ENCODE measurements around the gene ATG7. TPM values are rescaled to one million over a fixed set of nuclear protein-coding genes. Genes with fewer than 3 reads are reported as not detected.

The ATG7 gene
- total RNA-seq, 1 experiment from 2014 or later, result 29.3 TPM

GRCh38 chr3:11317300-11317699, 45.1 kb downstream of the ATG7 start:
- no peak for DNase-seq (ENCODE audit: low read depth, low spot score)
- Histone ChIP-seq H3K9me3 (ENCODE audit: control insufficient read depth in 1 of 2, insufficient read depth in 1 of 2, low read depth in 1 of 2, low read length in 2 of 2) (no peaks in the 10 kb centered on the region), H3K9ac (ENCODE audit: low read length) (no peak overlapping the region), H3K27ac (ENCODE audit: low read depth, low read length) (no peak overlapping the region), H2AFZ (ENCODE audit: low read depth, low read length, poor library complexity, severe bottlenecking) (no peak overlapping the region), H4K20me1 (ENCODE audit: insufficient read depth) (no peaks in the 10 kb centered on the region), H3K36me3 (ENCODE audit: control insufficient read depth in 1 of 2, insufficient read depth in 2 of 2, low read length in 2 of 2) (peaks cover 13 to 20% of the 10 kb centered on the region in 2 experiments; a peak in 2 of 4 replicates), H3K4me2 (ENCODE audit: low read length) (no peak overlapping the region), H3K4me1 (ENCODE audit: control insufficient read depth in 1 of 2, insufficient read depth in 2 of 2, low read length in 2 of 2) (no peaks in the 10 kb centered on the region), H3K79me2 (ENCODE audit: insufficient read depth, low read length) (no peaks in the 10 kb centered on the region), H3K27me3 (ENCODE audit: insufficient read depth, low read length) (no peaks in the 10 kb centered on the region), H3K4me3 (replicated peaks in 1 of 2; ENCODE audit: low read depth in 1 of 2, low read length in 2 of 2) (no peak overlapping the region), H3K9me2 (ENCODE audit: insufficient read depth) (no peaks in the 10 kb centered on the region)
- ATAC-seq, result no peak
- ChIA-PET POLR2A (no interaction called here), CTCF (no interaction called here), RAD21 (ENCODE audit: low non-redundant PET in 1 of 2, low total read pairs in 2 of 2, uncharacterized antibody in 2 of 2, unreplicated experiment in 2 of 2) (no interaction called here)
- no peak for TF ChIP-seq EZH2 (IDR thresholded peaks at IDR 0.05)
- no peak for TF ChIP-seq ELF1 (IDR thresholded peaks at IDR 0.05; ENCODE audit: borderline replicate concordance, low read depth)
- no TSS peak for BruUV-seq (replicated peaks)
- intact Hi-C loops (cut with micrococcal nuclease), result no loop called here

GRCh38 chr3:11322931-11323330, 50.7 kb downstream of the ATG7 start:
- Histone ChIP-seq H3K9ac (ENCODE audit: low read length) (no peak overlapping the region), H3K9me3 (ENCODE audit: control insufficient read depth in 1 of 2, insufficient read depth in 1 of 2, low read depth in 1 of 2, low read length in 2 of 2) (no peaks in the 10 kb centered on the region), H2AFZ (ENCODE audit: low read depth, low read length, poor library complexity, severe bottlenecking) (no peak overlapping the region), H3K9me2 (ENCODE audit: insufficient read depth) (no peaks in the 10 kb centered on the region), H4K20me1 (ENCODE audit: insufficient read depth) (no peaks in the 10 kb centered on the region), H3K36me3 (ENCODE audit: control insufficient read depth in 1 of 2, insufficient read depth in 2 of 2, low read length in 2 of 2) (peaks cover 8% of the 10 kb centered on the region in 2 experiments; a peak in 2 of 4 replicates), H3K79me2 (ENCODE audit: insufficient read depth, low read length) (no peaks in the 10 kb centered on the region), H3K4me3 (replicated peaks in 1 of 2; ENCODE audit: low read depth in 1 of 2, low read length in 2 of 2) (no peak overlapping the region), H3K4me2 (ENCODE audit: low read length) (no peak overlapping the region), H3K27me3 (ENCODE audit: insufficient read depth, low read length) (no peaks in the 10 kb centered on the region), H3K27ac (ENCODE audit: low read depth, low read length) (no peak overlapping the region), H3K4me1 (ENCODE audit: control insufficient read depth in 1 of 2, insufficient read depth in 2 of 2, low read length in 2 of 2) (no peaks in the 10 kb centered on the region)
- BruUV-seq (replicated peaks), result no TSS peak
- intact Hi-C loops (cut with micrococcal nuclease), result no loop called here
- DNase-seq (ENCODE audit: low read depth, low spot score) (no peak), ATAC-seq (no peak)
- ChIA-PET CTCF (interaction anchor here (1.2 to 2.5 kb wide), 2 partner anchors 12 to 263 kb away, joined by 3 to 10 read pairs; no protein-coding TSS in a partner anchor), POLR2A (no interaction called here), RAD21 (ENCODE audit: low non-redundant PET in 1 of 2, low total read pairs in 2 of 2, uncharacterized antibody in 2 of 2, unreplicated experiment in 2 of 2) (no interaction called here)
- no peak for TF ChIP-seq ELF1 (IDR thresholded peaks at IDR 0.05; ENCODE audit: borderline replicate concordance, low read depth)
- no peak for TF ChIP-seq YY1 (IDR thresholded peaks at IDR 0.05; ENCODE audit: extremely low read depth, insufficient replicate concordance, low read depth, low read length)
- TF ChIP-seq REST (IDR thresholded peaks at IDR 0.05; ENCODE audit: low read depth), result no peak
- no peak for TF ChIP-seq SRF (IDR thresholded peaks at IDR 0.05; ENCODE audit: low read depth)
- no peak for TF ChIP-seq CBX3 (IDR thresholded peaks at IDR 0.05; ENCODE audit: low read depth)
- TF ChIP-seq, protein P1, sequence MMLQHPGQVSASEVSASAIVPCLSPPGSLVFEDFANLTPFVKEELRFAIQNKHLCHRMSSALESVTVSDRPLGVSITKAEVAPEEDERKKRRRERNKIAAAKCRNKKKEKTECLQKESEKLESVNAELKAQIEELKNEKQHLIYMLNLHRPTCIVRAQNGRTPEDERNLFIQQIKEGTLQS (IDR thresholded peaks at IDR 0.05), result no peak
- TF ChIP-seq FOSL1 (IDR thresholded peaks at IDR 0.05; ENCODE audit: low read depth), result no peak
- TF ChIP-seq RAD21 (IDR thresholded peaks at IDR 0.05; ENCODE audit: low read depth), result no peak
- no peak for TF ChIP-seq SP1 (IDR thresholded peaks at IDR 0.05; ENCODE audit: low read depth)
- TF ChIP-seq TCF7L2 (IDR thresholded peaks at IDR 0.05; ENCODE audit: borderline replicate concordance, extremely low read depth, insufficient read depth, insufficient read length), result no peak
- TF ChIP-seq ZFX (IDR thresholded peaks at IDR 0.05), result no peak
- TF ChIP-seq POLR2AphosphoS5 (IDR thresholded peaks at IDR 0.05; ENCODE audit: low read depth, low read length), result no peak

All from HCT116 (cell line).